Measurements from ENCODE around the gene MAP3K14. TPM values are rescaled to one million over a fixed set of nuclear protein-coding genes. Genes with fewer than 3 reads are reported as not detected.
A peak's percentile ranks its signal among the peaks of the same experiment; 100 is the strongest.

The MAP3K14 gene
- total RNA-seq, 1 donor from 2014 or later, result 9.9 TPM

DNA sequence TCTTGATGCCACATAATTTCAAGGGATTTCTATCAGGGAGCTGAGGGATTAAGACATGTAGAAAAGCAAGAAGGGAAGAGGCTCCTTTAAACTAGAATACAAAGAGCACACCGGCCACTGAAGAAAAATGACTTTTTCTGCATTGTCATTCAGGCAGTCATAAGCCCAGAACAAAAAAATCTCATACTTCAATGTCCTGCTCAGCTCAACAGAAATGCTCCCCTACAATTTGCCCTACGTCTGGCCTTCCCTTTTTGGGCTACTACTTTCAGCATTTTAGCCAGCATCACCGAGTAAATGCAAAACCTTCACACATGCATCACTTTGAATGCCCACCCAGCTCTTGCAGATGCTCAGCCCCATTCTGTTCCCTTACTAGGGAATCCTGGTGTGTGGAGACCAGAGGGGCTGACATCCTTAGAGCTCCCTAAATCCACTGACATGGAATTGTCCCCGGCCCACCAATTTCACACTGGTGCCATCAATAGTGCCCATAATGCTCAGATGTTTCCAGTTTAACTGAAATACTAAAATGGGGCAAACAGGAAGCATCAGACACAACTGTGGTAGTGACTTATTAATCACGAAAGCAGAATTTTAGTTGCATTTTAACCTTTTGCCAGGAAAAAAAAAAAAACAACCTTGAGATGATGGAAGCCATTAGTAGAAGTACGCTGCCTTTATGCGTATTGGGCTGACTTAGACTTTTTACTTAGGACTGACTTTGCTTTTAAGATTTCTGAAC, 2.7 kb downstream of the MAP3K14 start:
- Histone ChIP-seq H3K4me3 (peak overlapping the region; percentile 91), H3K27ac (peak overlapping the region; percentile 94), H3K4me1 (peaks cover 77% of the 10 kb centered on the region), H3K9me3 (no peaks in the 10 kb centered on the region), H3K36me3 (no peaks in the 10 kb centered on the region), H3K27me3 (no peaks in the 10 kb centered on the region)
- TF ChIP-seq CTCF (IDR thresholded peaks at IDR 0.05), result no peak
- intact Hi-C loops (cut with DNase I), result no loop called here
- ATAC-seq (no peak), DNase-seq (no peak)

GRCh38 chr17:45313421-45313771, 3.4 kb downstream of the MAP3K14 start:
- no peak for TF ChIP-seq CTCF (IDR thresholded peaks at IDR 0.05)
- no peak for DNase-seq
- intact Hi-C loops (cut with DNase I), result no loop called here

DNA sequence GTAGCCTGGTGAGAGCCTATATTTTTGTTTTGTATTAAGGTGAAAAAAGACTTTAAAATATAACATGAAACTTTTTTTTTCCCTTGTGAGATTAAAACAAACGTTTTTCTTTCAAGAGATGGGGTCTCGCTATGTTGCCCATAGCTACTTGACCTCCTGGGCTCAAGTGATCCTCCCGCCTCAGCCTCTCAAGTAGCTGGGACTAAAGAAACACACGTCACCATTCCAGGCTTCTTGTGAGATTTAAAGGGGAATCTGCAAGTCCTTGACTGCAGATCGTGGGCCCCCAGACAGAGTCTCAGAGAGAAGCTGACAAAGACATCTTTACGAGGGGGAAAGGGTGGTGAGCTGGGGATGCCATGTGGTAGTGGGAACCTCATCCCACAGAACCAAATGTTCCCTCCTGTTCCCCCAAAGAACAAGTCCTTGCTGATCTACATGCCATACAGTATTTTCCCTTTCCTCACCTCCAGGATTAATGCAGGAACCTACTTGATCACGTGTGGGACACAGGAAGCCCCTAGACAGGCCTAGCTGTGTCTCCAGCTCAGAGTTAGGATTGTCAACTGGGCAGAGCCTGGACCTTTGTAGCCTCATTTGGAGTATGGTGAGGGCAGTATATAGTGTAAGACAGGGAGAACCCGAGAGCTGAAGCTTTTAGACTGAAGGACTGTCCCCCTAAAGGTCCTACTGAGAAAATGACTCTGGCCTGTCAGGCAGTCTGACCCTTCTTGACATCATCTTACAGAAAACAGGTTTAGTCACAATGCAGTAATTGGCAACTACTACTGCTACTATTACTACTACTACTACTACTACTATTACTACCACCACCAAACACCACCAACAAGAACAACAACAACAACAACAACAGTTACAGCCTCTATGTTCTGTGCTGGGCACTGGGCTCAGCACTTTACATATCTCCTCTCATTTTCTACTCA, 4.1 kb downstream of the MAP3K14 start:
- peak overlapping the region; percentile 25 for H3K4me3 ChIP-seq
- H3K9me3 ChIP-seq, result no peaks in the 10 kb centered on the region
- H3K27me3 ChIP-seq, result no peaks in the 10 kb centered on the region
- DNase-seq (no peak), ATAC-seq (no peak)
- intact Hi-C loops (cut with DNase I), result no loop called here
- peak overlapping the region; percentile 87 for H3K27ac ChIP-seq
- peaks cover 86% of the 10 kb centered on the region for H3K4me1 ChIP-seq
- no peak for TF ChIP-seq CTCF (IDR thresholded peaks at IDR 0.05)
- H3K36me3 ChIP-seq, result no peaks in the 10 kb centered on the region

More at GRCh38 chr17:45313421-45313771, 3.4 kb downstream of the MAP3K14 start:
- H3K27me3 ChIP-seq, result no peaks in the 10 kb centered on the region
- ATAC-seq, result no peak
- H3K4me3 ChIP-seq, result no peak overlapping the region
- no peaks in the 10 kb centered on the region for H3K9me3 ChIP-seq
- peak overlapping the region; percentile 87 for H3K27ac ChIP-seq
- H3K4me1 ChIP-seq, result peaks cover 85% of the 10 kb centered on the region
- H3K36me3 ChIP-seq, result no peaks in the 10 kb centered on the region

DNA sequence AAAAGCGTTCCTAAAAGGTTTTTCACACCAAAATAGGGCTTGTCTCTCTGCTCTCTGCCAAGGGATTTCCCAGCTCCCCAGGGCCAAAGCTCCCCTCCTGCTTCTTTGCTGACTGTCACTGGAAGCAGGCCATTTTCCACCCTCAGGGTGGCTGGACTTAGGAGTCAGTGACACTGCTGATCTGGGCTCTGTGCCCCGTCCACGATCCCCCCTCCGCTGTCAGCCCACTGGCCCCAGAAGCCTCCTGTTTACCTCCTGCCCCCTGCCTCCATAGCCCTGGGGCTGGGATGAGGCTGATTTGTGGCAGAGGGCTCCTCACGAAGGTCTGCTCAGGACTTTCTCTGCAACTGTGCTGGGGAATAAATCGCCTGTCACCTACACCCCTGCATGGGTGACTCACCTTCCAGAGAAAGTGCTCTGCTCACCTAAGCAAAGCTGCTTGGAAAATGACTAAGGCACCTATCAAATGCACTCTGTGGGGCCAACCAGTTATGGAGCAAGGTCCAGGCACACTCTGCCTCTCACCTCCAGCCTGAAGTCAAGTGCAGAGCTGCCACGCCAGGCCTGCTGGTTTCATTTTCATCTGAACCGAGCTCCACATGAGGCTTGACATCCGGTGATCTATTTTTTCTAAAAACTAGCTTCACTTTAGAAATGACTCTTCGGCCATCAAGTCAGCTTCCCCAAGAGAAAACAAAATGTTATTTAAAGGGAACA, 4.9 kb downstream of the MAP3K14 start:
- no peaks in the 10 kb centered on the region for H3K9me3 ChIP-seq
- peak overlapping the region; percentile 25 for H3K4me3 ChIP-seq
- H3K27me3 ChIP-seq, result no peaks in the 10 kb centered on the region
- H3K36me3 ChIP-seq, result no peaks in the 10 kb centered on the region
- no peak for TF ChIP-seq CTCF (IDR thresholded peaks at IDR 0.05)
- DNase-seq (peak; percentile 82), ATAC-seq (peak; percentile 41)
- H3K4me1 ChIP-seq, result peaks cover 90% of the 10 kb centered on the region
- intact Hi-C loops (cut with DNase I), result no loop called here
- H3K27ac ChIP-seq, result peak overlapping the region; percentile 87

DNA sequence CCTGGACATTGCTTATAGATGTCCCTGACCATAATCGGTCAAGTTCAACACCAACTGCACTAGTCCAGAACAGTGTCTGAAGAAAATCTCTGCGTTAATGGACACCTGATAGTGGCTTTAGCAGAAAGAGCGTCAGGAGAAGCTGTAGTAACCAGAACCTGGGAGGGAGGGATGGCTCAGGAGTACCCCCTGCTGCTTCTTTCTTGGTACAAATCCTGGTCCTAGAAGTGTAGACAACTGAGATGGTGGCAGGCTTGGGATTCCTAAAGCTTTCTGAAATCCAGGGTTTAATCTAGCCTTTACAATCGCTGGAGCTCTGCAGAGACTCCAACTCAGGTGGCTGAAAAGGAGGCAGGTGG, 5.4 kb downstream of the MAP3K14 start:
- DNase-seq, result no peak
- Histone ChIP-seq H3K27me3 (no peaks in the 10 kb centered on the region), H3K4me3 (peak overlapping the region; percentile 25), H3K4me1 (peaks cover 96% of the 10 kb centered on the region), H3K36me3 (no peaks in the 10 kb centered on the region), H3K9me3 (no peaks in the 10 kb centered on the region), H3K27ac (peak overlapping the region; percentile 87)
- no peak for ATAC-seq
- intact Hi-C loops (cut with DNase I), result no loop called here
- no peak for TF ChIP-seq CTCF (IDR thresholded peaks at IDR 0.05)

All from upper lobe of right lung (tissue), 1 donor.